Glutamatergic neuron (in vitro differentiated cells): Measurements from ENCODE around the gene IGSF23. TPM values are rescaled to one million over a fixed set of nuclear protein-coding genes. Genes with fewer than 3 reads are reported as not detected.
"Not testable (repeated sequence)": the region's sequence is repeated elsewhere in the genome, so short reads cannot be mapped to it uniquely, and the experiment has no call there.

ENCODE experiments used
- DNase-seq: peaks from one replicate; pipeline ENCODE4 v3.0.0; 2022
- H3K27ac Mint-ChIP-seq: one replicate; pipeline ENCODE4 v1.8.0; 2020; ENCODE audit warnings: mild to moderate bottlenecking, mixed read lengths, inconsistent platforms; ENCODE audit not compliant: unreplicated experiment
- H3K27me3 Mint-ChIP-seq: one replicate; pipeline ENCODE4 v1.8.0; 2020; ENCODE audit warnings: mild to moderate bottlenecking, moderate library complexity, mixed read lengths, inconsistent platforms; ENCODE audit not compliant: unreplicated experiment
- H3K36me3 Mint-ChIP-seq: one replicate; pipeline ENCODE4 v1.8.0; 2020; ENCODE audit warnings: mild to moderate bottlenecking, mixed read lengths, inconsistent platforms; ENCODE audit not compliant: unreplicated experiment
- H3K4me1 Mint-ChIP-seq: one replicate; pipeline ENCODE4 v1.8.0; 2020; ENCODE audit warnings: mild to moderate bottlenecking, low read depth, mixed read lengths, inconsistent platforms; ENCODE audit not compliant: unreplicated experiment
- H3K4me3 Mint-ChIP-seq: one replicate; pipeline ENCODE4 v1.8.0; 2020; ENCODE audit warnings: mild to moderate bottlenecking, mixed read lengths, inconsistent platforms; ENCODE audit not compliant: unreplicated experiment
- H3K9me3 Mint-ChIP-seq: one replicate; pipeline ENCODE4 v1.8.0; 2020; ENCODE audit warnings: mild to moderate bottlenecking, moderate library complexity, mixed read lengths, inconsistent platforms; ENCODE audit not compliant: unreplicated experiment
- CTCF ChIP-seq: fragments of 200-600 bp; sonication (generic); IDR thresholded peaks from one replicate; pipeline ENCODE4 v1.5.0; 2021; ENCODE audit not compliant: partially characterized antibody, unreplicated experiment
- total RNA-seq: library from RNA; stranded (reverse); fragmentation: NEBNext Ultra II Directional; extraction: Animal tissue kit (Norgen Biotek cat#: 25700); gene quantifications from one replicate; pipeline ENCODE4 v1.2.1, GENCODE V29; 2021; ENCODE audit not compliant: unreplicated experiment

The IGSF23 gene
- total RNA-seq, 1 donor from 2014 or later = not detected

- Mint-ChIP-seq H3K4me1 (peaks cover 3% of the 10 kb centered on the region), H3K9me3 (peaks cover 3% of the 10 kb centered on the region), H3K27me3 (no peaks in the 10 kb centered on the region), H3K4me3 (no peak overlapping the region), H3K36me3 (no peaks in the 10 kb centered on the region), H3K27ac (no peak overlapping the region)
- no peak for DNase-seq
- TF ChIP-seq CTCF = no peak
Observed at GRCh38 chr19:44592451-44592890, 20.9 kb upstream of the IGSF23 start.

DNA sequence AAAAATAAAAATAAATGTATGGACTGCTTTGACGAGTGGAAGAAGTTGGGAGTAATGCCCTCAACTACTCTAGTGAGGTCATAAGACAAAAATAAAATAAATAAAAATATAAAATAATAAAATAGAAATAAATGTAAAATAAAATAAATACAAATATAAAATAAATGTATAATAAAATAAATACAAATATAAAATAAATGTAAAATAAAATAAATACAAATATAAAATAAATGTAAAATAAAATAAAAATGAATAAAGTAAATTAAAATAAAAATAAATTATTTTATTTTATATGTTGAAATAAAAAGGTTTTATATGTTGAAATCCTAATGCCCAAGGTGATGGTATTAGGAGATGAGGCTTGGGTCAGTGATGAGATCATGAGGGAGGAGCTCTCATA is 20.1 kb upstream of the IGSF23 start:
- H3K27me3 Mint-ChIP-seq = no peaks in the 10 kb centered on the region
- DNase-seq = no peak
- H3K4me1 Mint-ChIP-seq = peaks cover 3% of the 10 kb centered on the region
- H3K36me3 Mint-ChIP-seq = no peaks in the 10 kb centered on the region
- no peak overlapping the region for H3K27ac Mint-ChIP-seq
- peaks cover 3% of the 10 kb centered on the region for H3K9me3 Mint-ChIP-seq
- H3K4me3 Mint-ChIP-seq = no peak overlapping the region
- TF ChIP-seq CTCF = no peak

DNA sequence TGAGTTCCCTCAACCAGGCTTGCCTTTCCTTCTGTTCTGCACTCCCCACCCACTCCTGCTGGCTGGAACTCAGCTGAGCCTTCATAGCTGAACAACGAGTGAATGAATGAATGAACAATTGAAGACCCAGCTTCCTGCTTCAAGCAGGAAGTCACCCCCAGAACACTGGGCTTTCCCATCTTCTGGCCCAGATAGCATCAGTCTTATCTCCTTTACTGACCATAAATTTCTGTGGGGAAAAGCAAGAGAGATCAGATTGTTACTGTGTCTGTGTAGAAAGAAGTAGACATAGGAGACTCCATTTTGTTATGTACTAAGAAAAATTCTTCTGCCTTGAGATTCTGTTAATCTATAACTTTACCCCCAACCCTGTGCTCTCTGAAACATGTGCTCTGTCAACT is 19.5 kb upstream of the IGSF23 start:
- H3K9me3 Mint-ChIP-seq, H3K36me3 Mint-ChIP-seq, H3K4me1 Mint-ChIP-seq, H3K27ac Mint-ChIP-seq, DNase-seq, H3K27me3 Mint-ChIP-seq: not testable (repeated sequence)
- peak overlapping the region; percentile 13 for H3K4me3 Mint-ChIP-seq

DNA sequence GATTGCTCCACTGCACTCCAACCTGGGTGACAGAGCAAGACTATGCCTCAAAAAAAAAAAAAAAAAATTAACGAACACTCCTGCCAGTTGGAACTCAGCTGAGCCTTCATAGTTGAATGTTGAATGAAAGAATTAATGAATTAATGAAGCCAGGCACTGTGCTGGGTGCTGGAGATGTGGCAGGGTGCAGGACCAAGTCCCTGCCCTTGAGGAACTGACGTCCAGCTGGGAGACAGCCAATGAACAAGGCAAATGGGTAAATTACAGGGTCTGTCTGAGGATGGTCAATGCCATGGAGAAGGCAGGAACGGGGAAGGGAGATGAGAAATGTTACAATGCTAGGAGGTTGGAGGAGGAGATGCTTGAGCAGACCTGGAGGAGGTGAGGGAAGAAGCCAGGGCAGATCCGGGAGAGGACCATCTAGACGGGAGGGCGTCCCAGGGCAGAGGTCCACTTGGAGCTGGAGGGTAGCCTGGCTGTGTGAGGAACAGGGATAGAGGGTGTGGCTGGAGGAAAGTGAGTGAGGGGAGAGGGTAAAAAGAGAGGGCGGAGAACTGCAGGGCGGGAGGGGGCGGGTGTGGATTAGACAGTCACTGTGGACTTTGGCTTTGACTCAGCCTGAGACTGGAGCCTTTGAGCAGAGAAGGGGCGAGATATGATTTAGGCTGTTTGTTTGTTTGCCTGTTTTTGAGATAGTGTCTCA is 16.8 kb upstream of the IGSF23 start:
- DNase-seq = no peak
- Mint-ChIP-seq H3K4me1 (peaks cover 3% of the 10 kb centered on the region), H3K27me3 (peaks cover 2% of the 10 kb centered on the region), H3K4me3 (no peak overlapping the region), H3K36me3 (no peaks in the 10 kb centered on the region), H3K27ac (no peak overlapping the region), H3K9me3 (peaks cover 3% of the 10 kb centered on the region)
- TF ChIP-seq CTCF = no peak

DNA sequence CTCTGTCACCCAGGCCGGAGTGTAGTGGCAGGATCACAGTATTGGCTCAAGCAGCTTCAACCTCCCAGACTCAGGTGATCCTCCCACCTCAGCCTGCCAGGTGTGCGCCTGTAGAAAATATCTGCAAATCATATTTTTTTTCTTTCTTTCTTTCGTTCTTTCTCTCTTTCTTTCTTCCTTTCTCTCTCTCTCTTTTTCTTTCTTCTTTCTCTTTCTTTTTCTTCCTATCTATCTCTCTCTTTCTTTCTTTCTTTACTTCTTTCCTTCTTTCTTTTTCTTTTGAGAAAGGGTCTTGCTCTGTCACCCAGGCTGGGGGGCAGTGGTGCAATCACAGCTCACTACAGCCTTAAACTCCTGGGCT is 16.3 kb upstream of the IGSF23 start:
- Mint-ChIP-seq H3K36me3 (no peaks in the 10 kb centered on the region), H3K27me3 (peaks cover 2% of the 10 kb centered on the region), H3K4me1 (peaks cover 3% of the 10 kb centered on the region), H3K9me3 (peaks cover 3% of the 10 kb centered on the region), H3K27ac (no peak overlapping the region), H3K4me3 (no peak overlapping the region)
- DNase-seq = no peak
- TF ChIP-seq CTCF = no peak
